GM13977 (cell line): Measurements from ENCODE around the gene FCHO1.

Experiments used
- DNase-seq: peaks from one replicate; pipeline ENCODE4 v3.0.0; 2012; ENCODE audit warnings: low spot score
- CTCF ChIP-seq: IDR thresholded peaks from 2 replicates; pipeline ENCODE4 v1.5.1; 2012; ENCODE audit warnings: mild to moderate bottlenecking, control low read depth; ENCODE audit not compliant: insufficient read depth; ENCODE audit errors: extremely low read depth, missing control alignments
- in situ Hi-C: fragments of 300-500 bp; cut with MboI; formaldehyde crosslinking; loops from one replicate; pipeline ENCODE4 v1.12.0; 2022; ENCODE audit warnings: low sequenced_read_pairs, low pct_unique_long_range_greater_than_20kb, mixed read lengths, inconsistent platforms; ENCODE audit not compliant: unreplicated experiment

The FCHO1 gene

GRCh38 chr19:17724655-17725054 is 26.6 kb upstream of the FCHO1 start:
- DNase-seq: no peak
- TF ChIP-seq CTCF: no peak
- in situ Hi-C loops: no loop called here

- TF ChIP-seq CTCF: peak; percentile 81
- DNase-seq: no peak
Measured at GRCh38 chr19:17725422-17726078, 25.7 kb upstream of the FCHO1 start.

GRCh38 chr19:17726136-17726741 is 25.0 kb upstream of the FCHO1 start:
- in situ Hi-C loops: no loop called here
- no peak for TF ChIP-seq CTCF
- DNase-seq: no peak

More at GRCh38 chr19:17725422-17726078, 25.7 kb upstream of the FCHO1 start:
- in situ Hi-C loops: no loop called here

- DNase-seq: no peak
- in situ Hi-C loops: no loop called here
- no peak for TF ChIP-seq CTCF
Measured at GRCh38 chr19:17726964-17727773, 24.1 kb upstream of the FCHO1 start.

- no peak for TF ChIP-seq CTCF
- in situ Hi-C loops: no loop called here
- DNase-seq: no peak
Measured at GRCh38 chr19:17727843-17728242, 23.4 kb upstream of the FCHO1 start.

- in situ Hi-C loops: no loop called here
- TF ChIP-seq CTCF: no peak
- no peak for DNase-seq
Measured at GRCh38 chr19:17733127-17733526, 18.1 kb upstream of the FCHO1 start.
